ENCODE data around the gene TGFBR3. TPM values are rescaled to one million over a fixed set of nuclear protein-coding genes. Genes with fewer than 3 reads are reported as not detected.

The TGFBR3 gene
- total and polyA plus RNA-seq, 2 of the 8 experiments (the other 6 are each of a cell fraction or from before 2014, with no cell fraction given), result 2.0 to 6.1 TPM

- TF ChIP-seq CHD7 (IDR thresholded peaks at IDR 0.05; ENCODE audit: insufficient replicate concordance, low read length) (no peak), SP1 (IDR thresholded peaks at IDR 0.05; ENCODE audit: low read depth, low read length) (no peak), CREB1 (IDR thresholded peaks at IDR 0.05) (no peak), NRF1 (IDR thresholded peaks at IDR 0.05; ENCODE audit: low read depth, low read length) (no peak), BACH1 (IDR thresholded peaks at IDR 0.05; ENCODE audit: low read length) (no peak), BRCA1 (IDR thresholded peaks at IDR 0.05; ENCODE audit: low read depth, low read length) (no peak), RBBP5 (IDR thresholded peaks at IDR 0.05; ENCODE audit: borderline replicate concordance, low read depth, low read length) (no peak), TAF1 (IDR thresholded peaks at IDR 0.05; ENCODE audit: low read depth, low read length) (no peak), CBX8 (IDR thresholded peaks at IDR 0.05; ENCODE audit: borderline replicate concordance, low read depth, low read length) (no peak), RNF2 (IDR thresholded peaks at IDR 0.05; ENCODE audit: borderline replicate concordance, low read depth, low read length, missing control alignments, poor library complexity, severe bottlenecking) (no peak), GTF2F1 (IDR thresholded peaks at IDR 0.05; ENCODE audit: borderline replicate concordance, low read depth, low read length) (no peak)
Measured at GRCh38 chr1:91789273-91789997, 96.5 kb downstream of the TGFBR3 start (continued).

Measured in H1 (cell line).